Mesothelial cell of epicardium (in vitro differentiated cells): Measurements from ENCODE around the gene GLT8D1. TPM values are rescaled to one million over a fixed set of nuclear protein-coding genes. Genes with fewer than 3 reads are reported as not detected.
"Not testable (repeated sequence)": the region's sequence is repeated elsewhere in the genome, so short reads cannot be mapped to it uniquely, and the experiment has no call there.

Experiments
- DNase-seq, 2 experiments: peaks; one replicate each; pipeline ENCODE4 v3.0.0; 2021; ENCODE audit warnings: low spot score in 2 of 2; ENCODE audit not compliant: unreplicated experiment in 2 of 2
- H3K27ac Mint-ChIP-seq: 2 replicates; pipeline ENCODE4 v1.8.0; 2021; ENCODE audit warnings: mixed read lengths
- H3K27me3 Mint-ChIP-seq: 2 replicates; pipeline ENCODE4 v1.8.0; 2021; ENCODE audit warnings: low read depth, mixed read lengths
- H3K36me3 Mint-ChIP-seq: 2 replicates; pipeline ENCODE4 v1.8.0; 2021; ENCODE audit warnings: mixed read lengths
- H3K4me1 Mint-ChIP-seq: 2 replicates; pipeline ENCODE4 v1.8.0; 2021; ENCODE audit warnings: mixed read lengths
- H3K4me3 Mint-ChIP-seq: 2 replicates; pipeline ENCODE4 v1.8.0; 2021; ENCODE audit warnings: mild to moderate bottlenecking, moderate library complexity, mixed read lengths
- H3K9me3 Mint-ChIP-seq: 2 replicates; pipeline ENCODE4 v1.8.0; 2021; ENCODE audit warnings: mixed read lengths
- total RNA-seq: library from RNA; stranded (reverse); gene quantifications from 3 replicates; pipeline ENCODE4 v1.2.1, GENCODE V29; 2021
- TF ChIP-seq, protein P1 (sequence below): fragments of 200-600 bp; sonication (generic); IDR thresholded peaks from one replicate; pipeline ENCODE4 v1.5.0; 2021; ENCODE audit warnings: antibody characterized with exemption; ENCODE audit not compliant: unreplicated experiment

GLT8D1 gene
- total RNA-seq, 1 donor from 2014 or later = 79.2 TPM

DNA sequence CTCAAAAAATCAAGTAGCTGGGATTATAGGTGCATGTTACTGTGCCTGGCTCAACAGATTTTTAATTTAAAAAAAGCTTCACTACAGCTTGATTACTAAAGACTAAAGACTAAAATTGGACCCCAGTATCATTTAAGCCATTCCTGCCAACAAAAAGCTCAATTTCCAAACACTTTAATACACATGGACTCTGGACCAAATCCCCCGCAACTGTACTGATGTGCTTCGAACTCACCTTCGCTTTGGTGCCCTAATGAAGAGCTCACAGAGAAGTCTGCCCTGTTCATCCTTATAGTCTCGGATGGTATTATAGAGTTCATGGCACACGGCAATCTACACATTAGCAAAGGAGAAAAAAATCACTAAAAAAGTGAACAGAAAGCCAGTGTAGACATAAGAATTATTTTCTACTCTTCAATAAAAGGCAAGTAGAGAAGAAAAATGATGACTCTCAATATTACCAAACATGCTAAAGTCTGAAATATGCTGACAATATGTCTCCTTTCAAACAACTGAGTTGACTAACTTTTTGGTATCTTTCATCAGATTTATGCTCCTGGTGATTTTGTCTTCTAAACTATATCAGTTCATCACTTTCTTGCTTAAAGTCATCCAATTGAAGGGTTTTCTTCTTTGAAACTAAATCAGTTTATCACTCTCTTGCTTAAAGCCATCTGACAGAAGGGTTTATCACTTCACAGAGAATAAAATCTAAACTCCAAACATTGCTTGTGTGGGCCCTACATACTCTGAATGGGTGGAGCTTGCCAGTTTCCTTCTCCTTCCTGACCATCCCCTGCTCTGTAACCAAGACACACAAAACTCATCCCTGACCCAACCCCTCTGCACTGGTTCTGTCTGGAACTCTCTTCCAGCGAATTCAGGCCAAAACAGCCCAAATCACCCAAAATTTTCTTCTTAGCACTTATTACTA, 27.1 kb downstream of the GLT8D1 start:
- Mint-ChIP-seq H3K4me3 (no peak overlapping the region), H3K27me3 (no peaks in the 10 kb centered on the region), H3K27ac (no peak overlapping the region), H3K9me3 (no peaks in the 10 kb centered on the region), H3K36me3 (peaks cover 35% of the 10 kb centered on the region), H3K4me1 (peaks cover 14% of the 10 kb centered on the region)
- DNase-seq = no peak
- TF ChIP-seq, protein P1, sequence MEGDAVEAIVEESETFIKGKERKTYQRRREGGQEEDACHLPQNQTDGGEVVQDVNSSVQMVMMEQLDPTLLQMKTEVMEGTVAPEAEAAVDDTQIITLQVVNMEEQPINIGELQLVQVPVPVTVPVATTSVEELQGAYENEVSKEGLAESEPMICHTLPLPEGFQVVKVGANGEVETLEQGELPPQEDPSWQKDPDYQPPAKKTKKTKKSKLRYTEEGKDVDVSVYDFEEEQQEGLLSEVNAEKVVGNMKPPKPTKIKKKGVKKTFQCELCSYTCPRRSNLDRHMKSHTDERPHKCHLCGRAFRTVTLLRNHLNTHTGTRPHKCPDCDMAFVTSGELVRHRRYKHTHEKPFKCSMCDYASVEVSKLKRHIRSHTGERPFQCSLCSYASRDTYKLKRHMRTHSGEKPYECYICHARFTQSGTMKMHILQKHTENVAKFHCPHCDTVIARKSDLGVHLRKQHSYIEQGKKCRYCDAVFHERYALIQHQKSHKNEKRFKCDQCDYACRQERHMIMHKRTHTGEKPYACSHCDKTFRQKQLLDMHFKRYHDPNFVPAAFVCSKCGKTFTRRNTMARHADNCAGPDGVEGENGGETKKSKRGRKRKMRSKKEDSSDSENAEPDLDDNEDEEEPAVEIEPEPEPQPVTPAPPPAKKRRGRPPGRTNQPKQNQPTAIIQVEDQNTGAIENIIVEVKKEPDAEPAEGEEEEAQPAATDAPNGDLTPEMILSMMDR = no peak

GRCh38 chr3:52676201-52676600, 29.4 kb downstream of the GLT8D1 start:
- H3K4me1 Mint-ChIP-seq = not testable (repeated sequence)
- H3K36me3 Mint-ChIP-seq = peaks cover 43% of the 10 kb centered on the region

DNA sequence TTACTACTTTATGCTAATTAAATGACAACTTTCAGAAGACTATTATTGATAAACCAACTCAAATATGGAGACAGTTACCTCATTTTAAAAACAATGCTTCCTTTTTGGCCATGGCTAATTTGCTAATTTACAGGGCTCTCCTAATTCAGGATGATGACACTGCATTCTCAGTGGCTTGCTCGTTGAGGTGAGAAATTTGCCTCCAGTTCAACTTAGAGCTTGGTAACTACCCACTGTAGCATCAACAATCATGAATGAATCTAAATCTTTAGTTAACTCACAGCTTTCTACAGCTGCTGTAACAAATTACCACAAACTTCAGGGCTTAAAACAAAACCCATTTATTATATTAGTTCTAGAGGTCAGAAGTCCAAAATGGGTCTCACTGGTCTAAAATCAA, 33.9 kb downstream of the GLT8D1 start:
- Mint-ChIP-seq H3K36me3 (peaks cover 31% of the 10 kb centered on the region), H3K27ac (no peak overlapping the region)

More at GRCh38 chr3:52676201-52676600, 29.4 kb downstream of the GLT8D1 start:
- not testable (repeated sequence) for H3K4me3 Mint-ChIP-seq, H3K9me3 Mint-ChIP-seq, H3K27me3 Mint-ChIP-seq, H3K27ac Mint-ChIP-seq, DNase-seq

GRCh38 chr3:52670621-52671521, 34.7 kb downstream of the GLT8D1 start:
- Mint-ChIP-seq H3K4me1 (no peaks in the 10 kb centered on the region), H3K27ac (peak overlapping the region; percentile 76), H3K27me3 (no peaks in the 10 kb centered on the region), H3K4me3 (no peak overlapping the region), H3K36me3 (peaks cover 24% of the 10 kb centered on the region), H3K9me3 (no peaks in the 10 kb centered on the region)
- TF ChIP-seq, protein P1 = no peak
- no peak for DNase-seq

More for the DNA sequence above, 33.9 kb downstream of the GLT8D1 start:
- no peaks in the 10 kb centered on the region for H3K4me1 Mint-ChIP-seq
- no peak overlapping the region for H3K4me3 Mint-ChIP-seq
- TF ChIP-seq, protein P1 = no peak
- no peak for DNase-seq
- H3K9me3 Mint-ChIP-seq = no peaks in the 10 kb centered on the region
- H3K27me3 Mint-ChIP-seq = no peaks in the 10 kb centered on the region

DNA sequence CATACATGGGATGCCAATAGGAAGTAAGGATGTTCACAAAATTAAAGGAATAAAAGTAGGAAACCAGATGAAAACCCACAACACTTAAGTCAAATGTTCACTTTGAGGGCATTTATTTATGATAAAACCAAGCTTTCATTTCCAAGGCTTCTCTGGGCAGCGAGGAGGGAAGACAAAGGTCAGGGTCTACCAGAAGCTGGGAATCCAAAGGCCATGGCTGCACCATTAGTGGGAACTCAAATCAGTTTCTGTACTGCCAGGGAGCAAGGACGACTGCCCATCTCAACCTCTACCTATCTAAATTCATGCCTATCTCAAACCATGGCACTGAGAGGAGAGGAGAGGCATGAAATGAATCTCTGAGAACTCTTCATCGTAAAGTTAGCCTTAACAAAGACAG, 42.5 kb downstream of the GLT8D1 start:
- H3K9me3 Mint-ChIP-seq = no peaks in the 10 kb centered on the region
- no peak overlapping the region for H3K4me3 Mint-ChIP-seq
- H3K27me3 Mint-ChIP-seq = no peaks in the 10 kb centered on the region
- peaks cover 35% of the 10 kb centered on the region for H3K36me3 Mint-ChIP-seq
- H3K27ac Mint-ChIP-seq = no peak overlapping the region
- TF ChIP-seq, protein P1 = no peak
- H3K4me1 Mint-ChIP-seq = no peaks in the 10 kb centered on the region
- DNase-seq = no peak
